Measurements from ENCODE around the gene CLDN6. TPM values are rescaled to one million over a fixed set of nuclear protein-coding genes. Genes with fewer than 3 reads are reported as not detected.

The CLDN6 gene
- total and polyA plus RNA-seq, 8 donors, result 2.3 to 140 (median 113) TPM; not detected in 1

- intact Hi-C loops (cut with DNase I), result no loop called here
- Histone ChIP-seq H3K4me3 (peak overlapping the region in 1 of 2 donors; percentile 47), H3K9me3 (no peaks in the 10 kb centered on the region), H3K4me1 (peaks cover 7 to 48% of the 10 kb centered on the region in 2 donors), H3K27ac (no peak overlapping the region), H3K27me3 (peaks cover 6 to 55% of the 10 kb centered on the region in 2 donors), H3K36me3 (no peaks in the 10 kb centered on the region)
- ATAC-seq (no peak), DNase-seq (peak in 1 of 4 donors; percentile 85)
- TF ChIP-seq CTCF (IDR thresholded peaks at IDR 0.05), result no peak
Observed at GRCh38 chr16:3004319-3004718, 13.7 kb downstream of the CLDN6 start.

GRCh38 chr16:3003582-3004270, 14.3 kb downstream of the CLDN6 start:
- Histone ChIP-seq H3K4me3 (peak overlapping the region in 1 of 2 donors; percentile 47), H3K4me1 (peaks cover 5 to 43% of the 10 kb centered on the region in 2 donors), H3K9me3 (no peaks in the 10 kb centered on the region), H3K27ac (no peak overlapping the region), H3K36me3 (no peaks in the 10 kb centered on the region), H3K27me3 (peaks cover 6 to 49% of the 10 kb centered on the region in 2 donors)
- peak; percentile 85 to 98 (median 97) for DNase-seq
- ATAC-seq, result peak; percentile 96
- intact Hi-C loops (cut with DNase I), result no loop called here
- peak; percentile 32 to 41 for TF ChIP-seq CTCF (IDR thresholded peaks at IDR 0.05)

- H3K4me1 ChIP-seq, result peaks cover 0 to 18% of the 10 kb centered on the region in 2 donors
- DNase-seq, result no peak
- no peak for ATAC-seq
- TF ChIP-seq CTCF (IDR thresholded peaks at IDR 0.05), result no peak
- H3K36me3 ChIP-seq, result no peaks in the 10 kb centered on the region
- no peak overlapping the region for H3K27ac ChIP-seq
- no peak overlapping the region for H3K4me3 ChIP-seq
- H3K9me3 ChIP-seq, result no peaks in the 10 kb centered on the region
- intact Hi-C loops (cut with DNase I), result no loop called here
- H3K27me3 ChIP-seq, result peaks cover 6 to 29% of the 10 kb centered on the region in 2 donors
Observed at GRCh38 chr16:3001316-3001715, 16.7 kb downstream of the CLDN6 start.

- ATAC-seq (no peak), DNase-seq (no peak)
- Histone ChIP-seq H3K9me3 (no peaks in the 10 kb centered on the region), H3K4me3 (no peak overlapping the region), H3K36me3 (no peaks in the 10 kb centered on the region), H3K27me3 (peaks cover 2 to 21% of the 10 kb centered on the region in 2 donors), H3K27ac (no peak overlapping the region), H3K4me1 (peaks cover 0 to 11% of the 10 kb centered on the region in 2 donors)
- intact Hi-C loops (cut with DNase I), result no loop called here
- no peak for TF ChIP-seq CTCF (IDR thresholded peaks at IDR 0.05)
Observed at GRCh38 chr16:3000540-3000939, 17.4 kb downstream of the CLDN6 start.

GRCh38 chr16:2999929-3000328, 18.1 kb downstream of the CLDN6 start:
- H3K9me3 ChIP-seq, result no peaks in the 10 kb centered on the region

More at GRCh38 chr16:2999929-3000328, 18.1 kb downstream of the CLDN6 start:
- no peak for TF ChIP-seq CTCF (IDR thresholded peaks at IDR 0.05)
- Histone ChIP-seq H3K36me3 (no peaks in the 10 kb centered on the region), H3K4me3 (no peak overlapping the region), H3K27ac (no peak overlapping the region), H3K27me3 (peaks cover under 1 to 15% of the 10 kb centered on the region in 2 donors), H3K4me1 (peaks cover 0 to 5% of the 10 kb centered on the region in 2 donors)
- intact Hi-C loops (cut with DNase I), result no loop called here
- no peak for DNase-seq
- no peak for ATAC-seq
